ENCODE results near the gene HBD. TPM values are rescaled to one million over a fixed set of nuclear protein-coding genes. Genes with fewer than 3 reads are reported as not detected.
A peak's percentile ranks its signal among the peaks of the same experiment; 100 is the strongest.

HBD gene
- not detected in 2 replicates for total RNA-seq (2014; rRNA removed; shearing (Covaris generic); ENCODE audit: low replicate concordance)

- no peaks in the 10 kb centered on the region for H3K27me3 ChIP-seq (ENCODE audit: low read length)
- no peaks in the 10 kb centered on the region for H3K9me2 ChIP-seq (replicated peaks; ENCODE audit: insufficient read depth, low read length)
- no peaks in the 10 kb centered on the region for H3K4me1 ChIP-seq (ENCODE audit: low read length)
- no peak within 1 kb of the TSS for H3K4me2 ChIP-seq (ENCODE audit: low read depth, low read length, poor library complexity, severe bottlenecking)
- H3K27ac ChIP-seq (ENCODE audit: low read length) = no peak within 1 kb of the TSS
- no peaks in the 10 kb centered on the region for H3K36me3 ChIP-seq (ENCODE audit: insufficient read depth, low read length)
- DNase-seq = no peak
- H3K9me3 ChIP-seq (ENCODE audit: low read length) = no peaks in the 10 kb centered on the region
- H3K79me2 ChIP-seq (ENCODE audit: low read length) = no peaks in the 10 kb centered on the region
- no peak within 1 kb of the TSS for H3K4me3 ChIP-seq (ENCODE audit: low read length)
- H2AFZ ChIP-seq (ENCODE audit: low read length) = no peak within 1 kb of the TSS
- H3K9ac ChIP-seq (ENCODE audit: low read length) = no peak within 1 kb of the TSS
- no peaks in the 10 kb centered on the region for H4K20me1 ChIP-seq (ENCODE audit: insufficient read depth, low read depth, low read length)
Measured at GRCh38 chr11:5234381-5234834, at the start of gene HBD. TSS of gene HBD (minus strand) at chr11:5234483. CDS start at chr11:5234433, 50 bp downstream.

GRCh38 chr11:5283882-5284281 lies 49.6 kb upstream of the HBD start:
- H3K4me2 ChIP-seq (ENCODE audit: low read depth, low read length, poor library complexity, severe bottlenecking) = no peak overlapping the region
- no peaks in the 10 kb centered on the region for H3K9me3 ChIP-seq (ENCODE audit: low read length)
- H3K79me2 ChIP-seq (ENCODE audit: low read length) = no peaks in the 10 kb centered on the region
- no peaks in the 10 kb centered on the region for H3K27me3 ChIP-seq (ENCODE audit: low read length)
- no peak overlapping the region for H2AFZ ChIP-seq (ENCODE audit: low read length)
- 0 out of 2 replicates have a peak, but pooled peaks cover 2% of the 10 kb centered on the region for H3K4me1 ChIP-seq (ENCODE audit: low read length)
- no peaks in the 10 kb centered on the region for H3K36me3 ChIP-seq (ENCODE audit: insufficient read depth, low read length)
- H3K4me3 ChIP-seq (ENCODE audit: low read length) = no peak overlapping the region
- no peaks in the 10 kb centered on the region for H4K20me1 ChIP-seq (ENCODE audit: insufficient read depth, low read depth, low read length)
- H3K9me2 ChIP-seq (replicated peaks; ENCODE audit: insufficient read depth, low read length) = no peaks in the 10 kb centered on the region
- H3K27ac ChIP-seq (ENCODE audit: low read length) = no peak overlapping the region
- DNase-seq = no peak
- no peak overlapping the region for H3K9ac ChIP-seq (ENCODE audit: low read length)

- no peak overlapping the region for H3K9ac ChIP-seq (ENCODE audit: low read length)
- H3K4me3 ChIP-seq (ENCODE audit: low read length) = no peak overlapping the region
- H3K9me2 ChIP-seq (replicated peaks; ENCODE audit: insufficient read depth, low read length) = no peaks in the 10 kb centered on the region
- no peak overlapping the region for H2AFZ ChIP-seq (ENCODE audit: low read length)
- H3K4me1 ChIP-seq (ENCODE audit: low read length) = 0 out of 2 replicates have a peak, but pooled peaks cover 2% of the 10 kb centered on the region
- H3K9me3 ChIP-seq (ENCODE audit: low read length) = no peaks in the 10 kb centered on the region
- H3K36me3 ChIP-seq (ENCODE audit: insufficient read depth, low read length) = no peaks in the 10 kb centered on the region
- H4K20me1 ChIP-seq (ENCODE audit: insufficient read depth, low read depth, low read length) = no peaks in the 10 kb centered on the region
- no peak overlapping the region for H3K27ac ChIP-seq (ENCODE audit: low read length)
- no peaks in the 10 kb centered on the region for H3K27me3 ChIP-seq (ENCODE audit: low read length)
- DNase-seq = no peak
- H3K79me2 ChIP-seq (ENCODE audit: low read length) = no peaks in the 10 kb centered on the region
- H3K4me2 ChIP-seq (ENCODE audit: low read depth, low read length, poor library complexity, severe bottlenecking) = no peak overlapping the region
Measured at GRCh38 chr11:5283086-5283485, 48.8 kb upstream of the HBD start.

- H3K4me1 ChIP-seq (ENCODE audit: low read length) = 0 out of 2 replicates have a peak, but pooled peaks cover 2% of the 10 kb centered on the region
- H3K9me3 ChIP-seq (ENCODE audit: low read length) = no peaks in the 10 kb centered on the region
- no peaks in the 10 kb centered on the region for H4K20me1 ChIP-seq (ENCODE audit: insufficient read depth, low read depth, low read length)
- no peaks in the 10 kb centered on the region for H3K79me2 ChIP-seq (ENCODE audit: low read length)
- no peaks in the 10 kb centered on the region for H3K9me2 ChIP-seq (replicated peaks; ENCODE audit: insufficient read depth, low read length)
- DNase-seq = no peak
- no peak overlapping the region for H3K27ac ChIP-seq (ENCODE audit: low read length)
- no peak overlapping the region for H3K4me2 ChIP-seq (ENCODE audit: low read depth, low read length, poor library complexity, severe bottlenecking)
- H3K36me3 ChIP-seq (ENCODE audit: insufficient read depth, low read length) = no peaks in the 10 kb centered on the region
- no peaks in the 10 kb centered on the region for H3K27me3 ChIP-seq (ENCODE audit: low read length)
- no peak overlapping the region for H2AFZ ChIP-seq (ENCODE audit: low read length)
- H3K4me3 ChIP-seq (ENCODE audit: low read length) = no peak overlapping the region
- no peak overlapping the region for H3K9ac ChIP-seq (ENCODE audit: low read length)
Measured at GRCh38 chr11:5282628-5283027, 48.3 kb upstream of the HBD start.

- Histone ChIP-seq H3K4me3 (ENCODE audit: low read length) (no peak overlapping the region), H3K27me3 (ENCODE audit: low read length) (no peaks in the 10 kb centered on the region), H3K4me1 (ENCODE audit: low read length) (0 out of 2 replicates have a peak, but pooled peaks cover 2% of the 10 kb centered on the region), H3K79me2 (ENCODE audit: low read length) (no peaks in the 10 kb centered on the region), H3K36me3 (ENCODE audit: insufficient read depth, low read length) (no peaks in the 10 kb centered on the region), H3K9me2 (replicated peaks; ENCODE audit: insufficient read depth, low read length) (no peaks in the 10 kb centered on the region), H3K27ac (ENCODE audit: low read length) (no peak overlapping the region), H2AFZ (ENCODE audit: low read length) (no peak overlapping the region), H4K20me1 (ENCODE audit: insufficient read depth, low read depth, low read length) (no peaks in the 10 kb centered on the region), H3K9ac (ENCODE audit: low read length) (no peak overlapping the region), H3K9me3 (ENCODE audit: low read length) (no peaks in the 10 kb centered on the region), H3K4me2 (ENCODE audit: low read depth, low read length, poor library complexity, severe bottlenecking) (no peak overlapping the region)
- DNase-seq = no peak
Measured at GRCh38 chr11:5281596-5281995, 47.3 kb upstream of the HBD start.

- no peak overlapping the region for H3K9ac ChIP-seq (ENCODE audit: low read length)
- H3K4me2 ChIP-seq (ENCODE audit: low read depth, low read length, poor library complexity, severe bottlenecking) = no peak overlapping the region
- H3K4me1 ChIP-seq (ENCODE audit: low read length) = 0 out of 2 replicates have a peak, but pooled peaks cover 2% of the 10 kb centered on the region
- H3K27ac ChIP-seq (ENCODE audit: low read length) = no peak overlapping the region
- DNase-seq = peak; percentile 56
- H2AFZ ChIP-seq (ENCODE audit: low read length) = no peak overlapping the region
- no peaks in the 10 kb centered on the region for H3K9me3 ChIP-seq (ENCODE audit: low read length)
- no peaks in the 10 kb centered on the region for H3K79me2 ChIP-seq (ENCODE audit: low read length)
- H4K20me1 ChIP-seq (ENCODE audit: insufficient read depth, low read depth, low read length) = no peaks in the 10 kb centered on the region
- no peaks in the 10 kb centered on the region for H3K36me3 ChIP-seq (ENCODE audit: insufficient read depth, low read length)
- H3K9me2 ChIP-seq (replicated peaks; ENCODE audit: insufficient read depth, low read length) = no peaks in the 10 kb centered on the region
- no peaks in the 10 kb centered on the region for H3K27me3 ChIP-seq (ENCODE audit: low read length)
- H3K4me3 ChIP-seq (ENCODE audit: low read length) = no peak overlapping the region
Measured at GRCh38 chr11:5280582-5281102, 46.4 kb upstream of the HBD start.

- Histone ChIP-seq H3K36me3 (ENCODE audit: insufficient read depth, low read length) (no peaks in the 10 kb centered on the region), H3K4me2 (ENCODE audit: low read depth, low read length, poor library complexity, severe bottlenecking) (no peak overlapping the region), H3K9ac (ENCODE audit: low read length) (no peak overlapping the region), H3K4me3 (ENCODE audit: low read length) (no peak overlapping the region), H3K4me1 (ENCODE audit: low read length) (0 out of 2 replicates have a peak, but pooled peaks cover 2% of the 10 kb centered on the region), H3K9me3 (ENCODE audit: low read length) (no peaks in the 10 kb centered on the region), H3K27ac (ENCODE audit: low read length) (no peak overlapping the region), H4K20me1 (ENCODE audit: insufficient read depth, low read depth, low read length) (no peaks in the 10 kb centered on the region), H3K27me3 (ENCODE audit: low read length) (no peaks in the 10 kb centered on the region), H3K9me2 (replicated peaks; ENCODE audit: insufficient read depth, low read length) (no peaks in the 10 kb centered on the region), H2AFZ (ENCODE audit: low read length) (no peak overlapping the region), H3K79me2 (ENCODE audit: low read length) (no peaks in the 10 kb centered on the region)
- no peak for DNase-seq
Measured at GRCh38 chr11:5279471-5280090, 45.3 kb upstream of the HBD start.

GRCh38 chr11:5277807-5278382 lies 43.6 kb upstream of the HBD start:
- H3K9ac ChIP-seq (ENCODE audit: low read length) = no peak overlapping the region
- no peaks in the 10 kb centered on the region for H3K79me2 ChIP-seq (ENCODE audit: low read length)
- no peak overlapping the region for H3K4me3 ChIP-seq (ENCODE audit: low read length)
- H3K9me3 ChIP-seq (ENCODE audit: low read length) = no peaks in the 10 kb centered on the region
- no peaks in the 10 kb centered on the region for H4K20me1 ChIP-seq (ENCODE audit: insufficient read depth, low read depth, low read length)
- no peaks in the 10 kb centered on the region for H3K27me3 ChIP-seq (ENCODE audit: low read length)
- H3K27ac ChIP-seq (ENCODE audit: low read length) = no peak overlapping the region
- no peaks in the 10 kb centered on the region for H3K36me3 ChIP-seq (ENCODE audit: insufficient read depth, low read length)
- H3K4me1 ChIP-seq (ENCODE audit: low read length) = 0 out of 2 replicates have a peak, but pooled peaks cover 2% of the 10 kb centered on the region
- H3K4me2 ChIP-seq (ENCODE audit: low read depth, low read length, poor library complexity, severe bottlenecking) = no peak overlapping the region
- no peak for DNase-seq
- no peaks in the 10 kb centered on the region for H3K9me2 ChIP-seq (replicated peaks; ENCODE audit: insufficient read depth, low read length)
- no peak overlapping the region for H2AFZ ChIP-seq (ENCODE audit: low read length)
